ENCODE results near the gene BCL2L12. TPM values are rescaled to one million over a fixed set of nuclear protein-coding genes. Genes with fewer than 3 reads are reported as not detected.

Gene BCL2L12
- total RNA-seq, 1 experiment from 2014 or later = 93.9 TPM

GRCh38 chr19:49656456-49657109, 9.2 kb upstream of the BCL2L12 start:
- Histone ChIP-seq H3K9me3 (ENCODE audit: control insufficient read depth in 1 of 2, insufficient read depth in 1 of 2, low read depth in 1 of 2, low read length in 2 of 2) (no peaks in the 10 kb centered on the region), H3K79me2 (ENCODE audit: insufficient read depth, low read length) (peaks cover 8% of the 10 kb centered on the region; the same call in 1 of the 2 replicates), H3K4me1 (ENCODE audit: control insufficient read depth in 1 of 2, insufficient read depth in 2 of 2, low read length in 2 of 2) (no peaks in the 10 kb centered on the region), H4K20me1 (ENCODE audit: insufficient read depth) (no peaks in the 10 kb centered on the region), H3K9me2 (ENCODE audit: insufficient read depth) (no peaks in the 10 kb centered on the region), H3K4me2 (ENCODE audit: low read length) (no peak overlapping the region), H3K9ac (ENCODE audit: low read length) (no peak overlapping the region), H3K27ac (ENCODE audit: low read depth, low read length) (no peak overlapping the region; the same call in 1 of the 2 replicates), H2AFZ (ENCODE audit: low read depth, low read length, poor library complexity, severe bottlenecking) (no peak overlapping the region), H3K27me3 (ENCODE audit: insufficient read depth, low read length) (no peaks in the 10 kb centered on the region), H3K36me3 (ENCODE audit: control insufficient read depth in 1 of 2, insufficient read depth in 2 of 2, low read length in 2 of 2) (peaks cover 30 to 56% of the 10 kb centered on the region in 2 experiments; a peak in 3 of 4 replicates), H3K4me3 (replicated peaks in 1 of 2; ENCODE audit: low read depth in 1 of 2, low read length in 2 of 2) (no peak overlapping the region)
- intact Hi-C loops (cut with micrococcal nuclease) = no loop called here
- BruUV-seq (replicated peaks) = no TSS peak
- ChIA-PET CTCF (no interaction called here), RAD21 (ENCODE audit: low non-redundant PET in 1 of 2, low total read pairs in 2 of 2, uncharacterized antibody in 2 of 2, unreplicated experiment in 2 of 2) (no interaction called here), POLR2A (interaction anchor here (1.0 to 1.8 kb wide), 3 partner anchors 8 to 16 kb away, joined by 3 to 5 read pairs (median 3); partner anchors contain the start of genes RRAS and SCAF1)
- ATAC-seq (no peak), DNase-seq (ENCODE audit: low read depth, low spot score) (no peak)
- TF ChIP-seq CEBPB (IDR thresholded peaks at IDR 0.05; ENCODE audit: low read depth) (no peak), JUND (IDR thresholded peaks at IDR 0.05) (no peak)

GRCh38 chr19:49657493-49658138, 8.1 kb upstream of the BCL2L12 start:
- RAD21 ChIA-PET (ENCODE audit: low non-redundant PET in 1 of 2, low total read pairs in 2 of 2, uncharacterized antibody in 2 of 2, unreplicated experiment in 2 of 2) = no interaction called here
- Histone ChIP-seq H3K36me3 (ENCODE audit: control insufficient read depth in 1 of 2, insufficient read depth in 2 of 2, low read length in 2 of 2) (peaks cover 29 to 65% of the 10 kb centered on the region in 2 experiments; a peak in 3 of 4 replicates), H3K4me2 (ENCODE audit: low read length) (no peak overlapping the region), H3K27ac (ENCODE audit: low read depth, low read length) (no peak overlapping the region), H3K4me3 (replicated peaks in 1 of 2; ENCODE audit: low read depth in 1 of 2, low read length in 2 of 2) (no peak overlapping the region), H3K27me3 (ENCODE audit: insufficient read depth, low read length) (no peaks in the 10 kb centered on the region), H3K9me2 (ENCODE audit: insufficient read depth) (no peaks in the 10 kb centered on the region), H3K9me3 (ENCODE audit: control insufficient read depth in 1 of 2, insufficient read depth in 1 of 2, low read depth in 1 of 2, low read length in 2 of 2) (no peaks in the 10 kb centered on the region), H3K79me2 (ENCODE audit: insufficient read depth, low read length) (peaks cover 9% of the 10 kb centered on the region; the same call in 1 of the 2 replicates), H4K20me1 (ENCODE audit: insufficient read depth) (no peaks in the 10 kb centered on the region), H3K4me1 (ENCODE audit: control insufficient read depth in 1 of 2, insufficient read depth in 2 of 2, low read length in 2 of 2) (no peaks in the 10 kb centered on the region), H3K9ac (ENCODE audit: low read length) (no peak overlapping the region), H2AFZ (ENCODE audit: low read depth, low read length, poor library complexity, severe bottlenecking) (no peak overlapping the region)
- ATAC-seq (no peak), DNase-seq (ENCODE audit: low read depth, low spot score) (no peak)
- intact Hi-C loops (cut with micrococcal nuclease) = no loop called here
- CTCF ChIA-PET = no interaction called here
- POLR2A ChIA-PET = interaction anchor here (0.9 to 2.8 kb wide), 3 partner anchors 8 to 17 kb away, joined by 3 to 8 read pairs (median 4); partner anchors contain the start of genes RRAS and SCAF1
- no TSS peak for BruUV-seq (replicated peaks)
- TF ChIP-seq REST (IDR thresholded peaks at IDR 0.05; ENCODE audit: low read depth) = no peak
- TF ChIP-seq FOSL1 (IDR thresholded peaks at IDR 0.05; ENCODE audit: low read depth) = no peak
- no peak for TF ChIP-seq ZFX (IDR thresholded peaks at IDR 0.05)
- no peak for TF ChIP-seq ZBTB33 (IDR thresholded peaks at IDR 0.05; ENCODE audit: extremely low read depth, insufficient replicate concordance, low read length)
- TF ChIP-seq TCF7L2 (IDR thresholded peaks at IDR 0.05; ENCODE audit: borderline replicate concordance, extremely low read depth, insufficient read depth, insufficient read length) = no peak
- no peak for TF ChIP-seq EZH2phosphoT487 (IDR thresholded peaks at IDR 0.05; ENCODE audit: borderline replicate concordance)
- TF ChIP-seq CTCF (IDR thresholded peaks at IDR 0.05 in 2 of 3, conservative IDR thresholded peaks at IDR 0.05 in 1 of 3; ENCODE audit: borderline replicate concordance in 1 of 3, insufficient read depth in 1 of 3, low read depth in 2 of 3, low read length in 2 of 3) = no peak
